GM21381 (cell line): Measurements from ENCODE around the gene KRTAP20-2.

ENCODE experiments used
- ATAC-seq: cut with Tn5 transposase; IDR thresholded peaks from one replicate; pipeline ENCODE4 v1.9.1; 2021; ENCODE audit warnings: mild to moderate bottlenecking, moderate library complexity; ENCODE audit not compliant: unreplicated experiment

Gene KRTAP20-2

DNA sequence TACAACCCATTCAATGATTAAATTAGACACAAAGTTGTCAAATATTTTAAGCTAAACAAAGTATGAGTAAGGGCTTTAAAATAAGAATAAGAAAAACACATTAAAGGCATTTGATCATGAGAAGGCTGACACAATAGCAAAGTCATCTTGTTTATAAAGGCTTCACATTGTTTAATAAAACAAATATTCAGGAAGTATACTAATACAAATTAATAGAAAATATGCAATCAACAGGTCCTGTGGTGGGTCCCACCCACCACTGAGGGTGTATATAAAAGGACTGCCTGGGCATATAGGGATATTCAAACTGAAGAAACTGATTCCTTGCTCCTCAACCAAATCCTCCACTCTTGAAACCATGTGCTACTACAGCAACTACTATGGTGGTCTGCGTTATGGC, at the start of gene KRTAP20-2:
KRTAP20-2 (plus strand) TSS at position 301 of the 400 bp plus-strand sequence; CDS start at position 359, 58 bp downstream.
- ATAC-seq, result no peak

DNA sequence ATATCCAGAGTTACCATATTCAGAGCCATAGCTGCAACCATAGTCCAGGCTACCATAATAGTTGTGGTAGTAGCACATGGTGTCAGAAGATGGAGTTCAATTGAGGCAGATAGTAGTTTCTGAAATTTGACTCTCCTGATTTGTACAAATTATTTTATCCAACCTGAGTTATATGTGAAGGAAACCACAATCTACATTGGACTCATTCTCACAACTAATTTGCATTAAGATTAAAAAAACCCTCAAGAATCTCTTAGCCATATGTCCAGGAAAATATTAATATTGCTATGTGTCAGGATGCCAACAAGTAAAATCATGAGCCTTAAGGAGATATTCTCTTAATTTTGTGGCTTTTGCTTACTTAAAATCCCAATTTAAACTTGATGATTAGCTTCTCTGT, 44.7 kb upstream of the KRTAP20-2 start, which contains the start of gene KRTAP22-2:
KRTAP22-2 (minus strand) TSS at position 101 of the 400 bp plus-strand sequence.
- ATAC-seq, result no peak

DNA sequence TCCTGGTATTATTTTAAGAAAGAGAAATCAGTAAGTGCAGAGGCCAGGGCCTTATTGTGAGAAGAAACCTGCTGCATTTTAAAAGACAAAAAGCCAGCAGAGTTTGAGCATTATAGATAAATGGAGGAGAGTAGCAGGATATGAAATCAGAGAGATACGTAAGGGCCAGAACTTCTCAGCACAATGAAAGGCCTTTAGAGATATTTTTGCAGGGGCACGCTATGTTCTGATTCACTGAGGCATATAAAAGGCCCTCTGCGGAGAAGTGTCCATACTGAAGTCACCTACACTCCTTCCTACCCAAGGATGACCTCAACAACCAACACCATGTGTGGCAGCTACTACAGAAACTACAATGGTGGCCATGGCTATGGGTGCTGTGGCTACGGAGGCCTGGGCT, 42.9 kb upstream of the KRTAP20-2 start, which contains the start of gene KRTAP6-3:
KRTAP6-3 (plus strand) TSS at position 301 of the 400 bp plus-strand sequence; CDS start at position 307, 6 bp downstream.
- ATAC-seq, result no peak

DNA sequence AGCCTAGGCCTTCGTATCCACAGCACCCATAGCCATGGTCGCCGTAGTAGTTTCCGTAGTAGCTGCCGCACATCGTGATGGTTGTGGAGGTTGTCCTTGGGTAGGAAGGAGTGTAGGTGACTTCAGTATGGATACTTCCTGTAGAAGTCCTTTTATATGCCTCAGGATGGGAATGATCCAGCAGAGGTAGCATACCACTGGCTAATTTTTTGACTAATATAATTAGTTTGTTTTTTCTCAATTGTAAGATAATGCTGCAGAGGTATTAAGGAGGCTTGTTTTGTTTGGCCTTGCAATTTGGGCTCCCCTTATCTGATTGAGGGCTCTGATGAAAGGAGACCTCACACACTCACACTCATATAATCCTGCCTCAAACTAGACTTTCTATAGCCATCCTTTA, 36.2 kb upstream of the KRTAP20-2 start, which contains the start of gene KRTAP6-2:
KRTAP6-2 (minus strand) TSS at position 101 of the 400 bp plus-strand sequence; CDS start at position 73, 28 bp downstream.
- ATAC-seq, result no peak

DNA sequence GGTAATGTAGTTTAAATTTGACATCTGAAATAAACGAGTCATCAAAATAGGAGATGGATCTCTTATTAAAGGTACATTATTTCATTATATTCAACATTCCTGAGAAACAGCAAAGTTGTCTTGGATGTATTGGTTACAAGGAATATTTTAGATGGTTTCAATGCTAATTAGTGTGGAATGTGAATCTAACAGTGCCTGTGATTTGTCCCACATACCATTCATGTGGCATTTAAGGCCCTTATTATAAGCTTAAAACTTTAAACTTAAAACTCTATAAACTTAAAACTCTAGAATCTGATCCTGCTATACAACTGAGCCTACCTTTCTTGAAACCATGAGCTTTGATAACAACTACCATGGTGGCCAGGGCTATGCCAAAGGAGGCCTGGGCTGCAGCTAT, 34.2 kb upstream of the KRTAP20-2 start, which contains the start of gene KRTAP22-1:
KRTAP22-1 (plus strand) TSS at position 301 of the 400 bp plus-strand sequence.
- ATAC-seq, result no peak

DNA sequence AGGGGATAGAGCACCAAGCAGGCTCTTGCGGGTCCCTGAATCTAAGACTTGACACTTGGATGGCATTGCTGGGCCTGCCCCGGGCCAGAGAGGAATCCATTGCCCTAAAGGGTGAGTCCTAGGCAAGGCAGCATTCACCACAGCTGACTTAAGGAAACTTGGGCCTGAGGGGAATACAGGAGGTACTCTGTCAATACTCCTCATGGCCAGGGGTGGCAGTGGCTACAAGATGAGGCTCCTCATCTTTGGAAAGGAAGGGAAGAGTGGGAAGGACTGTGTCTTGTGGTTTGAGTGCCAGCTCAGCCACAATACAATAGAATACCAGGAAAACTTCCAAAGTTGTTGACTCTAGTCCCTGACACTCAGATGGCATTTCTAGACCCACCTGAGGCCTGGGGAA, 29.0 kb upstream of the KRTAP20-2 start:
- ATAC-seq, result no peak

DNA sequence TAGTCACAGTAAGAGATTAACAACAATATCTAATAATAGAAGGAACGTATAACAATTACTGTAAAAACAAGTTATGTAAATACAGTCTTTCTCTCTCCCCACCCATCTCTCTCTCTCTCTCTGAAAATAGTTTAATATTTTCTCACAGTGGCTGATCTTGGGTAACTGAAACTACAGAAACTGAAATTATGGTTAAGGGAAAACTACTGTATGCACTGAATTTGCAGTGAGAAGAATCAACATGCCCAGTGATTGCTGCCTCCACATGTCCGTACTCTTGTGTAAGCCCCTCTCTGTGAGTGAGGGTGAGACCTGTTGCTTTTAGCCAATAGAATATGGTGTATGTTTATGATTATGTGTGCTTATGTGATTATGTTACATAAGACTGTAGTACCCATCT, 22.9 kb upstream of the KRTAP20-2 start:
- no peak for ATAC-seq

- no peak for ATAC-seq
Observed at GRCh38 chr21:30613836-30614235, 21.2 kb upstream of the KRTAP20-2 start, which contains the start of gene KRTAP6-1. TSS of gene KRTAP6-1 (minus strand) at chr21:30613930. CDS start at chr21:30613904, 26 bp downstream.

GRCh38 chr21:30615199-30615598, 19.8 kb upstream of the KRTAP20-2 start:
- no peak for ATAC-seq

GRCh38 chr21:30616125-30616524, 18.9 kb upstream of the KRTAP20-2 start, which contains the start of gene KRTAP20-1:
TSS of gene KRTAP20-1 (plus strand) at chr21:30616425. CDS start at chr21:30616455, 30 bp downstream.
- ATAC-seq, result no peak

GRCh38 chr21:30620080-30620479, 14.9 kb upstream of the KRTAP20-2 start:
- no peak for ATAC-seq

DNA sequence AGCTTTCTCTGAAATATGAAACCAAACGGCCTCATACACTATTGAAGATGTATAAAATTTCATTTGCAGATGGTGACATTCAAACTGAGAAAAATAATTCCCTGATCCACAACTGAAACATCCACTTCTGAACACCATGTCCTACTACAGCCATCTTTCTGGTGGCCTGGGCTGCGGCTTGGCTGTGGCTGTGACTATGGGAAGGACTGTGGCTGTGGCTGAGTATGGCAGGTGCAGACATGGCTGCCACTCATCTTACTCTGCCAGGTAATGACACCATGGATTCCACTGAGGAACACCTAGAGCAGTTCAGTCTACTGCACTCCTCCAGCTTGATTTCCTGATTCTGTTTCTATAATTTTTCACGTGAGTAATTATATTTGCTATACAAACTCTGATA, 14.5 kb upstream of the KRTAP20-2 start, which contains the start of gene KRTAP20-4:
KRTAP20-4 (plus strand) TSS at position 106 of the 400 bp plus-strand sequence.
- ATAC-seq, result no peak

DNA sequence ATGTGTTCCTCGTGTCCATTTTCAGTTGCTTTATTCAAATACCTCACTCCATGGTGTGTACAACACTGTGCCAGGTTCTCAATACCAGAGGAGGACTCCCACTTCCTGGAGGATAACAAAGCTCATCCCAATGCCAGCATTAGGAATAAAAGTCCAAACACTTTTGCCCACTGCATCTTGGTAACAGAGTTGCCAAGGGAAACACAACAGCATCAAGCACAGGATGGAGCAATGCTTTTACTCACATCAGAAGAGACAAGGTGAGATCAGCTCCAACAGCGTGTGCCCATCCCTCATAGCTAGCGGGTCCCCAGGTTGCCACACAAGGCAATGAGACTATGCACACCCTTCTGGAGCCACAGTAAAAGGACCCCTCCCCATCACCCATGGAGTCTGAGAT, 11.6 kb upstream of the KRTAP20-2 start:
- ATAC-seq, result no peak

- ATAC-seq, result no peak
Observed at GRCh38 chr21:30625449-30626165, 9.4 kb upstream of the KRTAP20-2 start.

- no peak for ATAC-seq
Observed at GRCh38 chr21:30628109-30628508, 6.9 kb upstream of the KRTAP20-2 start.

- ATAC-seq, result no peak
Observed at GRCh38 chr21:30629200-30629599, 5.8 kb upstream of the KRTAP20-2 start.

GRCh38 chr21:30638686-30639085, 3.7 kb downstream of the KRTAP20-2 start:
- no peak for ATAC-seq

DNA sequence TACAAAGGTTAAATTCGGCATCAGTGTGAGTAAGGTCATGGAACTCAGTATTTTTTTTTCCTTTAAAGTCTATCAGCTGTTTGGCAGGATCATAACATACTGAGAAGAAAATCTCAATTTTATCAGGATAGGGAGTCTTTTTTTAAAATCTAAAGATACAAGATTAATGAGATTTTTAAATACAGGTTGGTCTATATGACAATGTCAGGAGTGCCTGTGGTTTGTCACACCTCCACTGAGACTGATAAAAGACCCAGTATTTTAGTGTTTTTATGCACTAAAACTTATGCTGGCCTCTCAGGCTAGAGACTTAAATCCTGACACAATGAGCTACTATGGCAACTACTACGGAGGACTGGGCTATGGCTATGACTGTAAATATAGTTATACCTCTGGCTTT, 7.6 kb downstream of the KRTAP20-2 start, which contains the start of gene KRTAP20-3:
KRTAP20-3 (plus strand) TSS at position 301 of the 400 bp plus-strand sequence.
- no peak for ATAC-seq

- ATAC-seq, result no peak
Observed at GRCh38 chr21:30646904-30647414, 12.0 kb downstream of the KRTAP20-2 start.

- ATAC-seq, result no peak
Observed at GRCh38 chr21:30652891-30653290, 17.9 kb downstream of the KRTAP20-2 start.

- no peak for ATAC-seq
Observed at GRCh38 chr21:30668776-30669175, 33.8 kb downstream of the KRTAP20-2 start.
